HepG2 (cell line): Measurements from ENCODE around the gene URGCP. TPM values are rescaled to one million over a fixed set of nuclear protein-coding genes. Genes with fewer than 3 reads are reported as not detected.

ENCODE experiments used
- DNMT1 ChIP-seq: sonication (generic); formaldehyde crosslinking; IDR thresholded peaks from 2 replicates; pipeline ENCODE4 v1.5.1; 2020; ENCODE audit warnings: mild to moderate bottlenecking, missing genetic modification reagents
- ELF1 ChIP-seq: sonication (generic); formaldehyde crosslinking; IDR thresholded peaks from 2 replicates; pipeline ENCODE4 v1.4.0; 2020; ENCODE audit warnings: missing genetic modification reagents
- MYC ChIP-seq: sonication (generic); formaldehyde crosslinking; IDR thresholded peaks from 2 replicates; pipeline ENCODE4 v1.9.0; 2021; ENCODE audit warnings: missing genetic modification reagents, borderline replicate concordance
- SMARCC2 ChIP-seq: fragments of 450-650 bp; IDR thresholded peaks from 2 replicates; pipeline ENCODE4 v1.6.1; 2017; ENCODE audit warnings: antibody characterized with exemption, mild to moderate bottlenecking
- SOX6 ChIP-seq, 2 experiments: fragments of 450-650 bp in 1 of 2; sonication (generic) in 1 of 2; formaldehyde crosslinking in 1 of 2; IDR thresholded peaks; 2 replicates each; pipeline versions ENCODE4 v1.4.0 to v1.6.1; 2017 to 2020; ENCODE audit warnings: antibody characterized with exemption in 1 of 2, mild to moderate bottlenecking in 1 of 2, missing genetic modification reagents in 1 of 2
- STAT5B ChIP-seq: sonication (generic); formaldehyde crosslinking; IDR thresholded peaks from 2 replicates; pipeline ENCODE4 v1.4.0; 2020; ENCODE audit warnings: missing genetic modification reagents
- ZNF3 ChIP-seq: IDR thresholded peaks from 2 replicates; pipeline ENCODE4 v1.7.0; 2017; ENCODE audit warnings: inconsistent platforms
- ZNF616 ChIP-seq: sonication (generic); formaldehyde crosslinking; IDR thresholded peaks from 2 replicates; pipeline ENCODE4 v1.5.0; 2020; ENCODE audit warnings: low read depth, mild to moderate bottlenecking, missing genetic modification reagents
- ZNF619 ChIP-seq: sonication (generic); formaldehyde crosslinking; IDR thresholded peaks from 2 replicates; pipeline ENCODE4 v1.4.0; 2020; ENCODE audit warnings: mild to moderate bottlenecking, missing genetic modification reagents
- ZNF850 ChIP-seq: sonication (generic); formaldehyde crosslinking; conservative IDR thresholded peaks from 2 replicates; pipeline ENCODE4 v1.9.0; 2021; ENCODE audit warnings: mild to moderate bottlenecking, missing genetic modification reagents
- ZSCAN22 ChIP-seq: sonication (generic); formaldehyde crosslinking; IDR thresholded peaks from 2 replicates; pipeline ENCODE4 v1.4.0; 2020; ENCODE audit warnings: mild to moderate bottlenecking, missing genetic modification reagents
- polyA plus RNA-seq, 8 experiments: library from polyadenylated mRNA; depleted of rRNA in 3 of 8; stranded (reverse) in 7 of 8; unstranded in 1 of 8; fragments of >200 nt; fragmentation: Illumina TruSeq in 4 of 8; extraction: Trizol in 4 of 8; gene quantifications; 2 replicates each; pipeline versions ENCODE4 v1.2.1 to v1.2.3, GENCODE V29; 2011 to 2016; ENCODE audit warnings: low read depth in 4 of 8, missing spikeins in 1 of 8, mixed read lengths in 1 of 8; ENCODE audit not compliant: insufficient read depth in 1 of 8
- total RNA-seq, 5 experiments: library from RNA; depleted of rRNA; stranded (reverse); fragments of >200 nt; fragmentation: Illumina TruSeq; extraction: Trizol; gene quantifications; 2 replicates each; pipeline ENCODE4 v1.2.3, GENCODE V29; 2016; ENCODE audit warnings: low read depth in 1 of 5
- TF ChIP-seq, protein P1 (sequence below): sonication (generic); formaldehyde crosslinking; IDR thresholded peaks from 2 replicates; pipeline ENCODE4 v1.4.0; 2020; ENCODE audit warnings: mild to moderate bottlenecking, missing genetic modification reagents
- TF ChIP-seq, protein P2 (sequence below): sonication (generic); formaldehyde crosslinking; conservative IDR thresholded peaks from 2 replicates; pipeline ENCODE4 v1.8.1; 2023; ENCODE audit warnings: missing genetic modification reagents
- TF ChIP-seq, protein P3 (sequence below): sonication (generic); formaldehyde crosslinking; IDR thresholded peaks from 2 replicates; pipeline ENCODE4 v1.5.1; 2020; ENCODE audit warnings: mild to moderate bottlenecking, moderate library complexity, missing genetic modification reagents
- TF ChIP-seq, protein P4 (sequence below): sonication (generic); formaldehyde crosslinking; IDR thresholded peaks from 2 replicates; pipeline ENCODE4 v1.9.0; 2021; ENCODE audit warnings: missing genetic modification reagents, borderline replicate concordance
- TF ChIP-seq, protein P5 (sequence below): sonication (generic); formaldehyde crosslinking; IDR thresholded peaks from 2 replicates; pipeline ENCODE4 v1.8.1; 2023; ENCODE audit warnings: mild to moderate bottlenecking, missing genetic modification reagents
- TF ChIP-seq, protein P6 (sequence below): IDR thresholded peaks from 2 replicates; pipeline ENCODE4 v1.6.1; 2016; ENCODE audit warnings: mild to moderate bottlenecking

URGCP gene
- total and polyA plus RNA-seq, 2 of the 13 experiments (the other 11 are each of a cell fraction or from before 2014, with no cell fraction given), result 22.3 to 25.8 TPM

DNA sequence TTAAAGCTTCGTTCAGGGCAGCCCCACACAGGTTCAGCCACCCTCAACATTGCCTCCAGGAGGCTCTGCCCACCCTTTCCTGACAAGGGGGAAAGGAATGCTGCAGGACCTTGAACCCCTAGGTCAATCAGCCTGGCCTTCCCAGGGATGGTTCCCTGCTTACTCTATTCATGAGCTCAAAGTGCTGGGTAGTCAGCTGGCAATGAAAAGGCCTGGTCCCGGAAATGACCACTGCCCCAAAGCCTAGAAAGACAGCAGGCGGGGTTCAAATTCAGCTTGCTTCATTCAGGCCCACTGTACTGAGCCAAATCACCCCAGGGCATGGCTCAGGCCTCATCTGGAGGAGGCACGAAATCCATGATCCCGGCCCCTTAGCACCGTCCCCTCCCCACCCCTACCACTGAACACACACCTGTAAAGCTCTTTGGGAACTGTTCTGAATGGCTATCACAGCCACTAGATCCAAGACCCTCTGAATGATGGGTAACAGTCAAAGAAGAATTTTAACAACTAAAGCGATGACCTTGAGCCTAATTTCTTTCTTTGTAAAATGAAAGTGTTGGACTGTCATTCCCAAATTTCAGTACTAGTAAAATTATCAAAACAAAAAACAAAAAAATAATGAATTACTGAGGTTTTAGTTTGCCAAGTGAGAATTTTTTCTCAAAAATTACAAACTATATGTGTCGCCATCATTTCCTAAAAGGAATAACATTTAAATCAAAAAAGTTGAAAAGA is 1.0 kb downstream of the URGCP start (continued):
- TF ChIP-seq, protein P1, sequence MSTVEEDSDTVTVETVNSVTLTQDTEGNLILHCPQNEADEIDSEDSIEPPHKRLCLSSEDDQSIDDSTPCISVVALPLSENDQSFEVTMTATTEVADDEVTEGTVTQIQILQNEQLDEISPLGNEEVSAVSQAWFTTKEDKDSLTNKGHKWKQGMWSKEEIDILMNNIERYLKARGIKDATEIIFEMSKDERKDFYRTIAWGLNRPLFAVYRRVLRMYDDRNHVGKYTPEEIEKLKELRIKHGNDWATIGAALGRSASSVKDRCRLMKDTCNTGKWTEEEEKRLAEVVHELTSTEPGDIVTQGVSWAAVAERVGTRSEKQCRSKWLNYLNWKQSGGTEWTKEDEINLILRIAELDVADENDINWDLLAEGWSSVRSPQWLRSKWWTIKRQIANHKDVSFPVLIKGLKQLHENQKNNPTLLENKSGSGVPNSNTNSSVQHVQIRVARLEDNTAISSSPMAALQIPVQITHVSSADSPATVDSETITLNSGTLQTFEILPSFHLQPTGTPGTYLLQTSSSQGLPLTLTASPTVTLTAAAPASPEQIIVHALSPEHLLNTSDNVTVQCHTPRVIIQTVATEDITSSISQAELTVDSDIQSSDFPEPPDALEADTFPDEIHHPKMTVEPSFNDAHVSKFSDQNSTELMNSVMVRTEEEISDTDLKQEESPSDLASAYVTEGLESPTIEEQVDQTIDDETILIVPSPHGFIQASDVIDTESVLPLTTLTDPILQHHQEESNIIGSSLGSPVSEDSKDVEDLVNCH (CRISPR knock-in tag), result no peak
- TF ChIP-seq, protein P2, sequence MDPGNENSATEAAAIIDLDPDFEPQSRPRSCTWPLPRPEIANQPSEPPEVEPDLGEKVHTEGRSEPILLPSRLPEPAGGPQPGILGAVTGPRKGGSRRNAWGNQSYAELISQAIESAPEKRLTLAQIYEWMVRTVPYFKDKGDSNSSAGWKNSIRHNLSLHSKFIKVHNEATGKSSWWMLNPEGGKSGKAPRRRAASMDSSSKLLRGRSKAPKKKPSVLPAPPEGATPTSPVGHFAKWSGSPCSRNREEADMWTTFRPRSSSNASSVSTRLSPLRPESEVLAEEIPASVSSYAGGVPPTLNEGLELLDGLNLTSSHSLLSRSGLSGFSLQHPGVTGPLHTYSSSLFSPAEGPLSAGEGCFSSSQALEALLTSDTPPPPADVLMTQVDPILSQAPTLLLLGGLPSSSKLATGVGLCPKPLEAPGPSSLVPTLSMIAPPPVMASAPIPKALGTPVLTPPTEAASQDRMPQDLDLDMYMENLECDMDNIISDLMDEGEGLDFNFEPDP (CRISPR knock-in tag), result no peak
- TF ChIP-seq ZNF616 (CRISPR knock-in tag) (no peak), DNMT1 (no peak), ZNF850 (CRISPR knock-in tag) (no peak), SOX6 (IDR thresholded peaks at IDR 0.05) (no peak), SOX6 (CRISPR knock-in tag; IDR thresholded peaks at IDR 0.05) (peak; percentile 82), MYC (CRISPR knock-in tag) (peak; percentile 49; the same call in 1 of the 2 replicates), ZNF3 (CRISPR knock-in tag) (no peak), ZSCAN22 (CRISPR knock-in tag) (no peak), ZNF619 (no peak), SMARCC2 (no peak), STAT5B (CRISPR knock-in tag) (no peak), ELF1 (CRISPR knock-in tag) (peak; percentile 90)
- TF ChIP-seq, protein P3, sequence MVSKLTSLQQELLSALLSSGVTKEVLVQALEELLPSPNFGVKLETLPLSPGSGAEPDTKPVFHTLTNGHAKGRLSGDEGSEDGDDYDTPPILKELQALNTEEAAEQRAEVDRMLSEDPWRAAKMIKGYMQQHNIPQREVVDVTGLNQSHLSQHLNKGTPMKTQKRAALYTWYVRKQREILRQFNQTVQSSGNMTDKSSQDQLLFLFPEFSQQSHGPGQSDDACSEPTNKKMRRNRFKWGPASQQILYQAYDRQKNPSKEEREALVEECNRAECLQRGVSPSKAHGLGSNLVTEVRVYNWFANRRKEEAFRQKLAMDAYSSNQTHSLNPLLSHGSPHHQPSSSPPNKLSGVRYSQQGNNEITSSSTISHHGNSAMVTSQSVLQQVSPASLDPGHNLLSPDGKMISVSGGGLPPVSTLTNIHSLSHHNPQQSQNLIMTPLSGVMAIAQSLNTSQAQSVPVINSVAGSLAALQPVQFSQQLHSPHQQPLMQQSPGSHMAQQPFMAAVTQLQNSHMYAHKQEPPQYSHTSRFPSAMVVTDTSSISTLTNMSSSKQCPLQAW (CRISPR knock-in tag), result peak; percentile 83; the same call in 1 of the 2 replicates
- TF ChIP-seq, protein P4, sequence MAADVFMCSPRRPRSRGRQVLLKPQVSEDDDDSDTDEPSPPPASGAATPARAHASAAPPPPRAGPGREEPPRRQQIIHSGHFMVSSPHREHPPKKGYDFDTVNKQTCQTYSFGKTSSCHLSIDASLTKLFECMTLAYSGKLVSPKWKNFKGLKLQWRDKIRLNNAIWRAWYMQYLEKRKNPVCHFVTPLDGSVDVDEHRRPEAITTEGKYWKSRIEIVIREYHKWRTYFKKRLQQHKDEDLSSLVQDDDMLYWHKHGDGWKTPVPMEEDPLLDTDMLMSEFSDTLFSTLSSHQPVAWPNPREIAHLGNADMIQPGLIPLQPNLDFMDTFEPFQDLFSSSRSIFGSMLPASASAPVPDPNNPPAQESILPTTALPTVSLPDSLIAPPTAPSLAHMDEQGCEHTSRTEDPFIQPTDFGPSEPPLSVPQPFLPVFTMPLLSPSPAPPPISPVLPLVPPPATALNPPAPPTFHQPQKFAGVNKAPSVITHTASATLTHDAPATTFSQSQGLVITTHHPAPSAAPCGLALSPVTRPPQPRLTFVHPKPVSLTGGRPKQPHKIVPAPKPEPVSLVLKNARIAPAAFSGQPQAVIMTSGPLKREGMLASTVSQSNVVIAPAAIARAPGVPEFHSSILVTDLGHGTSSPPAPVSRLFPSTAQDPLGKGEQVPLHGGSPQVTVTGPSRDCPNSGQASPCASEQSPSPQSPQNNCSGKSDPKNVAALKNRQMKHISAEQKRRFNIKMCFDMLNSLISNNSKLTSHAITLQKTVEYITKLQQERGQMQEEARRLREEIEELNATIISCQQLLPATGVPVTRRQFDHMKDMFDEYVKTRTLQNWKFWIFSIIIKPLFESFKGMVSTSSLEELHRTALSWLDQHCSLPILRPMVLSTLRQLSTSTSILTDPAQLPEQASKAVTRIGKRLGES (CRISPR knock-in tag), result 0 out of 2 replicates have a peak, but pooled peaks have one; percentile 33
- TF ChIP-seq, protein P5, sequence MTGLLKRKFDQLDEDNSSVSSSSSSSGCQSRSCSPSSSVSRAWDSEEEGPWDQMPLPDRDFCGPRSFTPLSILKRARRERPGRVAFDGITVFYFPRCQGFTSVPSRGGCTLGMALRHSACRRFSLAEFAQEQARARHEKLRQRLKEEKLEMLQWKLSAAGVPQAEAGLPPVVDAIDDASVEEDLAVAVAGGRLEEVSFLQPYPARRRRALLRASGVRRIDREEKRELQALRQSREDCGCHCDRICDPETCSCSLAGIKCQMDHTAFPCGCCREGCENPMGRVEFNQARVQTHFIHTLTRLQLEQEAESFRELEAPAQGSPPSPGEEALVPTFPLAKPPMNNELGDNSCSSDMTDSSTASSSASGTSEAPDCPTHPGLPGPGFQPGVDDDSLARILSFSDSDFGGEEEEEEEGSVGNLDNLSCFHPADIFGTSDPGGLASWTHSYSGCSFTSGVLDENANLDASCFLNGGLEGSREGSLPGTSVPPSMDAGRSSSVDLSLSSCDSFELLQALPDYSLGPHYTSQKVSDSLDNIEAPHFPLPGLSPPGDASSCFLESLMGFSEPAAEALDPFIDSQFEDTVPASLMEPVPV, result no peak
- TF ChIP-seq, protein P6, sequence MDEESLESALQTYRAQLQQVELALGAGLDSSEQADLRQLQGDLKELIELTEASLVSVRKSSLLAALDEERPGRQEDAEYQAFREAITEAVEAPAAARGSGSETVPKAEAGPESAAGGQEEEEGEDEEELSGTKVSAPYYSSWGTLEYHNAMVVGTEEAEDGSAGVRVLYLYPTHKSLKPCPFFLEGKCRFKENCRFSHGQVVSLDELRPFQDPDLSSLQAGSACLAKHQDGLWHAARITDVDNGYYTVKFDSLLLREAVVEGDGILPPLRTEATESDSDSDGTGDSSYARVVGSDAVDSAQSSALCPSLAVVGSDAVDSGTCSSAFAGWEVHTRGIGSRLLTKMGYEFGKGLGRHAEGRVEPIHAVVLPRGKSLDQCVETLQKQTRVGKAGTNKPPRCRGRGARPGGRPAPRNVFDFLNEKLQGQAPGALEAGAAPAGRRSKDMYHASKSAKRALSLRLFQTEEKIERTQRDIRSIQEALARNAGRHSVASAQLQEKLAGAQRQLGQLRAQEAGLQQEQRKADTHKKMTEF (CRISPR knock-in tag), result peak; percentile 75
